Measurements from ENCODE around the gene G2E3.

GRCh38 chr14:30528778-30529642 lies 29.9 kb upstream of the G2E3 start:
- no peak for TF ChIP-seq REST (IDR thresholded peaks at IDR 0.05; ENCODE audit: insufficient read depth in 1 of 2, low read depth in 2 of 2, low read length in 2 of 2)
- TF ChIP-seq TAF1 (IDR thresholded peaks at IDR 0.05; ENCODE audit: borderline replicate concordance, insufficient read depth, low read length): no peak
- TF ChIP-seq POLR2AphosphoS5 (IDR thresholded peaks at IDR 0.05; ENCODE audit: low read depth, low read length): no peak
- TF ChIP-seq SIN3A (IDR thresholded peaks at IDR 0.05; ENCODE audit: borderline replicate concordance, insufficient read depth, low read length): no peak
- TF ChIP-seq FOXP2 (optimal IDR thresholded peaks at IDR 0.05; ENCODE audit: borderline replicate concordance, extremely low read depth, extremely low read length, insufficient read depth): no peak

All from PFSK-1 (cell line).